GM19351 (cell line): ENCODE measurements around the gene SIVA1.

Source experiments
- ATAC-seq: cut with Tn5 transposase; IDR thresholded peaks from one replicate; pipeline ENCODE4 v1.9.1; 2021; ENCODE audit warnings: mild to moderate bottlenecking, moderate library complexity; ENCODE audit not compliant: unreplicated experiment

The SIVA1 gene

DNA sequence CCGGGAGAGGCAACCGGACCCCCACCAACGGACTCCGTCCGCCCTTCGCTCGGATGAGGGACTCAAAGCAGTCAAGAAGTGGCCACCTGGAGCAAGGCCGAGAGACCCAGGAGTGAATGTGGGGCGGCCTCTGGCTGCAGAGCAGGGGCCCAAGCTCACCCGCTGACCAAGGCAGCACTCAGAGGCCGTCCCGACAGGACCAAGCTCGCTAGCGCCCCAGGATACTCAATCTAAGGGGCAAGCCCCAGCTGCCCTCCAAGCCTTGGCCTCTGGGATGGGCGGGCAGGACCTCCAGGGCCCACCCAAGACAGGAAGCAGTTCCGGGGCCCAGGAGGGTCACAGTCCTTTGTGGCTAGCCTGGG, 41.7 kb downstream of the SIVA1 start:
- ATAC-seq: peak; percentile 18

- ATAC-seq: peak; percentile 38
Observed at GRCh38 chr14:104794993-104795780, 42.2 kb downstream of the SIVA1 start, which contains the start of gene AKT1. TSS of gene AKT1 (minus strand) at chr14:104795748. CDS start at chr14:104792643, 3,105 bp downstream.

GRCh38 chr14:104795781-104796686, 43.1 kb downstream of the SIVA1 start:
- peak; percentile 44 for ATAC-seq

DNA sequence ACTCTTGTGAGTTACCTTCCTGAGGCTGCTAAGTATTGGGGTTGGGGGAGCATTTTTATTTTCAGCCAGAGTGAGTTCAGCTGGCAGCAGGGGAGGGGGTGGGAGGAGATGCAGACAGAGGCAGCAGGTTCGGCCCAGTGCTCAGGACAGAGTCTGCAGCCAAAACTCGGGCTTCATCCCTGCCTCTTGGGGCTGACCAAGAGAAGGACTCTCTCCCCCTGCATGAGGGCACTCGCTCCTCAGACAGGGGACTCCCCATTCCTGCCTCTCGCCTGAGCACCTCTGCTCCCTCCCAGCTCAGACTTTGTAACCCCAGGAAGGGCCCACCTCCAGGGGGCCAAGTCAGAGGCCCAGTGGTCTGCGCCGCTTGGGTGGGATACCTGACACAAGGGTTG, 43.7 kb downstream of the SIVA1 start:
- ATAC-seq: no peak

DNA sequence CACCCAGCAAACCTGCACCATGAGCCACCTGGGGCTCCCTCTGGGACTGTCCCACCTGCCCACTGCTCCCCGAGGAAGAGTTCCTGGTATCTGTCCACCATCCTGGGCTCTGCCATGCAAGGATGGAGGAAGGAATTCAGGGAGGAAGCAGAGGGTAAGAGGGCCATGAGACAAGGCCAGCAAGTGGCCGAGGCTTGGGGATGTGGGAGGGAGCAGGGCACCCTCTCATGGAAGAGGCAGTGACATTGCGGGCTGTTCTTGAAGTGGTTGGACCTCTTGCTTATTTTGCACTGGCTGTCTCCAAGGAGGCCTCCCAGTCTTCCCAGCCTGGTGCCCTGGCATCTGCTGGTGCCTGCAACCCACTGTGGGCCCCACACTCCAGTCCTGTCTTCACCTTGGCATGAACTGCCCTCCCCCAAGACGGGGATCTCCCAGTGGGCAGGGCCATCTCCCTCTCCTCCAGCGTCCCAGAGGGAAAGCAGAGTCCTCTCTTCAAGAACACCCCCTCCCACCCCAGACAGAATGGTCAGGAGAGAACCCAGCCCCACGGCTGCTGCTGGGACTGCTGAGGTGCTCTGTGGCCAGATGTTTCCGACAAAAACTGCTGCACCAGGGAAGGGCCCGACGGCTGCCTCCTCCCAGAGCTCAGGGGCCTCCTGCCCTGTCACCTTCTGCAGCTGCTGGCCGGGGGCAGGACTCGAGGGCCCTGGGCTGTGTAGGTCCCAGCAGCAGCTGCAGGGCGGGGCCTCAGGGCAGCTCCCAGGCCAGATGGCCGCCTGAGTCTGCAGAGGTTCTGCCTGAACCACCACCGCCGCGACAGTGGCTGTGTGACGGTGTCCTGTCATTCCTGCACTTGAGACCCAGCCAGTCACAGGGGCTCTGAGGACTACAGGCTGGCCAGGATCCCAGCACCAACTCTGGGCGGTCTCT, 44.4 kb downstream of the SIVA1 start:
- ATAC-seq: no peak

- no peak for ATAC-seq
Observed at GRCh38 chr14:104798300-104799243, 45.6 kb downstream of the SIVA1 start.

GRCh38 chr14:104799244-104800014, 46.5 kb downstream of the SIVA1 start:
- ATAC-seq: no peak

DNA sequence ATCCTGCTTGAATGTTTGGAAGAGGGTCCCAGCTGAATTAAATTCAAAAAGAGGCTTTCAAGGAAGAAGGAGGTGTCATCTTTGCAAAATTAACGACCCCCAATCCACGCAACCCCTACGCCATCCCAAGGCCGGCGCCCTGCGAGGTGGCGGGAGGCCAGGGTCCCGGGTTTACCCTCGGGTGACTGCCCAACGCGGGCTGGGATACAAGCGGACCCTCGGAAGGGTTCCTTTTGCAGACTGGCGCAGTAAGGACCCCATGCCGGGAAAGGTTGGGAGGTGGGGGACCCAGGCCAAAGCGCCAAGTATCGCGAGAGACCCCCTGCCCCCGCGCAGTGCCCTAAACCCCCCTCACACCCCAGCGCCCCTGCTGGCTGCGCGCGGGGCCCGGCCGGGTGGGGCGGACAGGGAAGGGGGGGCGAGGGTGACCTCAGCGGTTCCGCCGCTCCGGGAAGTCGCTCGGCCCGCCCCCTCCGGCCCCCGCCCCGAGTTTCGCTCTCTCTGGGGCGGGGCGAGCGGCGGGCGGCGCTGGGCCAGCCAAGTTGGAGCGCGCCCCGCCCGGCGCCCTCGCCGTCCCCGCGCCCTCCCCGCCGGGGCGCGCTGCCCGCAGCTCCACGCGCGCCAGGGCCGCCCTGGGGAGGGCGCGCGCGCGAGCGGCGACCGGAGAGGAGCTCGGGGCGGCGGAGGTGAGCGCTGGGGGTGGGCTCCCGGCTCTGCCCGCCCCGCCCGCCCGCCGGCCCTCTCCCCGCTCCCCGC, 47.2 kb downstream of the SIVA1 start:
- peak; percentile 51 for ATAC-seq

DNA sequence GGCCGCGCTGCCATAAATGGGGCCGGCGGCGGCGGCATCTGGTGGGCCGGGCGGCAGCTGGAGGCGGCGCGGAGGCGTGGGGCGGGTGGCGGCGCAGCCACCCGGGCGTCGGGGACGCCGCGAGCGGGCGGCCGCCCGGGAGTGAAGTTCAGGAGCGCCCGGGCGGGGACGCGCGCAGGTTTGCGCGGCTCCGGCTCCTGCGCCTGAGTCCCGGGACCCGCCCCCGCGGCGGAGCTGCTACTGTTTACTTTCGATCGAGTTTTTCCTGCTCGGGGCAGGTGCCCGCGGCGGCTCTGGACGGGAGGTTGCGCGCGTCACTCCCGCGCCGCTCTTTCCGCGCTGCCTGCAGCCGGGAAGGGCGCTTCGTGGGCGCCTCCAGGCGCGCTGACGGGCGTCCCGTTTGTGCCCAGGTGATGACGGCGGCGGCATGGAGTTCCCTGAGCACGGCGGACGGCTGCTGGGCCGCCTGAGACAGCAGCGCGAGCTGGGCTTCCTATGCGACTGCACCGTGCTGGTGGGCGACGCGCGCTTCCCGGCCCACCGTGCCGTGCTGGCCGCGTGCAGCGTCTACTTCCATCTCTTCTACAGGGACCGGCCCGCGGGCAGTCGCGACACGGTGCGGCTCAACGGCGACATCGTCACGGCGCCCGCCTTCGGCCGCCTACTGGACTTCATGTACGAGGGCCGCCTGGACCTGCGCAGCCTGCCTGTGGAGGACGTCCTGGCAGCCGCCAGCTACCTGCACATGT, 48.0 kb downstream of the SIVA1 start, which contains the start of gene ZBTB42:
TSS of gene ZBTB42 (plus strand) at position 331 of the 749 bp plus-strand sequence. CDS start at position 428, 97 bp downstream.
- ATAC-seq: peak; percentile 37

- ATAC-seq: no peak
Observed at GRCh38 chr14:104801520-104802393, 48.8 kb downstream of the SIVA1 start.

DNA sequence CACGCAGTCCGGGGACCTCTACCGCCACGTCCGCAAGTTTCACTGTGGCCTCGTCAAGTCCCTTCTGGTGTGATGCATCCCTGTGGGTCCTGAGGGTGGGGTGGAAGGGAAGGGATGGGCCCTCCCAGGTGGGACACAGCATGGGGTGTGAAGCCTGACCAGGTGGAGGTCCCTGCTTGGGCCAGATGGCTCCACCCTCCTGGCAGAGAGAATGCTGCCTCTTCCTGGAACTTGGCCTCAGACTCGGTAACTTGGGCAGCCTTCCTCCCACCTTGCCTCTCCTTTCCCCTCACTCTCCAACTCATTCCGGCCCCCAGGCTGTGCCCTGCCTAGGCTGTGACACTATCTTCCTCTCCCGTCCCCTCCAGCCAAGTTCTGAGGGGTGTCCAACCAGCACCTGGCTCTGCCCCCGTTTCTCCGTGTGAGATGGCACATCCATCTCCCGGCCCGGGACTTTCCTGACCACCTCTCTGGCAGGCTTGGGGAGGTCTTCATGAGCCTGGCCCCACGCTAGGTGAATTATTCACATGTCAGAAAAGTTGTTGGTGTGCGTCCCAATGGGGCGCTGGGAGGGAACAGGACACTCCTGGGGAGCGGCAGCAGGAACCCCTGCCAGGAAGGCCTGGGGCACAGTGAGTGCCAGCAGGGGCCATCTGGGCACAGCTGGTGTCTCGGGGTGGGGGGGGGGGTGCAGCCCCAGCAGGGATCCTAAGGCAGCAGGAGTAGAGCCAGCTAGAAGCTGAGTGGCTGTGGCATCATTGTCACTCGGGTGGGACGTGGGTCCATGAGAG, 49.6 kb downstream of the SIVA1 start:
- no peak for ATAC-seq

DNA sequence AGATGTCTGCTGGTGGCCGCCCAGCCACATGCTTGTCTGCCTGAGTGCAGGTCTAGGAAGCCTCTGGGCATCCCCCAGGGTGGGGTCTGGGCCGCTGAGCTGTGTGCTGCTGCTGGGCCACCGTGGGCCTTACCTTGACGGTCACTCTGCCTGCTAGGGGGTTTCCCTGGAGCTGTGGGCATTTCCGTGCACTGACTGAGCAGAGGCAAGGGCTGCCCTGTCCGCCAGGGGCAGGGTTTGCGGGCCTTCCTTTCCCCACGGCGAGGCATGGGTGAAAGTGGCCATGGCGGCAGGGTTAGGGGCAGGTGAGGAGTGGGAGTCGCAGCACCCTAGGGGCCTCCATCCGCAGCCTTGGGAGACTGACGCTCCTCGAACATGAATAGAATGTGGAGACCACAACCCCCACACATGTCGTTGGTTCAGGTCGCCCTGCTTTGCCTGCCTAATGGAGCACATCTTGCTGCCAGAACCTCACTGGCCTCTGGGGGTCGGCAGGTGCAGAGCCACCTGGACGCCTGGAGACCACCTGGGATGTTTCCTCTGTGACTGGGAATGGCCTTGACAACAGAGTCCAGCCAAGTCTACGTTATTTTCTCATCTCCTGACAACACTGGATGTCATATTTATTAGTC, 50.4 kb downstream of the SIVA1 start:
- no peak for ATAC-seq

DNA sequence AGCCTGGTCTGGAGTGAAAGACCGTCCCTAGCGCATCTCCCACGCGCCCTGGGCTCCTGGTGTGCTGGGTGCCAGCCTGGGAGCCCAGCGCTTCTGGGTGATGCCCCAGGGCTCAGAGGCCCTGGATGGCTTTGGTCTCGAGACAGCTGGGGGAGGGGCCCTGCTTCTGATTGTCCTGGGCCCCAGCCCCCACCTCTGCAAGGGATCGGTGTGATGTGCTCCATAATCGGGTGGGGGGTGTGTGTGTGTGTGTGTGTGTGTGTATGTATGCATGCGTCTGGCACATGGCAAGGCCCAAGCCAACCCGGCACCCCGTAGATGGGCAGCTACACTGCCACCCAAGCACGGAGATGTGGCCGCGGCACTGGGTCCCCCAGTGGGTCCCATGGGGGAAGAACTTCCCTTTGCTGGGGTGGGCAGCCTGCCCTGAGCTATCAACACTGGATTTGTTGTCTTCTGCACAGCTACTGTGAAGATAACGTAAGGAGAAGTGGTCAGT, 51.0 kb downstream of the SIVA1 start:
- ATAC-seq: no peak

DNA sequence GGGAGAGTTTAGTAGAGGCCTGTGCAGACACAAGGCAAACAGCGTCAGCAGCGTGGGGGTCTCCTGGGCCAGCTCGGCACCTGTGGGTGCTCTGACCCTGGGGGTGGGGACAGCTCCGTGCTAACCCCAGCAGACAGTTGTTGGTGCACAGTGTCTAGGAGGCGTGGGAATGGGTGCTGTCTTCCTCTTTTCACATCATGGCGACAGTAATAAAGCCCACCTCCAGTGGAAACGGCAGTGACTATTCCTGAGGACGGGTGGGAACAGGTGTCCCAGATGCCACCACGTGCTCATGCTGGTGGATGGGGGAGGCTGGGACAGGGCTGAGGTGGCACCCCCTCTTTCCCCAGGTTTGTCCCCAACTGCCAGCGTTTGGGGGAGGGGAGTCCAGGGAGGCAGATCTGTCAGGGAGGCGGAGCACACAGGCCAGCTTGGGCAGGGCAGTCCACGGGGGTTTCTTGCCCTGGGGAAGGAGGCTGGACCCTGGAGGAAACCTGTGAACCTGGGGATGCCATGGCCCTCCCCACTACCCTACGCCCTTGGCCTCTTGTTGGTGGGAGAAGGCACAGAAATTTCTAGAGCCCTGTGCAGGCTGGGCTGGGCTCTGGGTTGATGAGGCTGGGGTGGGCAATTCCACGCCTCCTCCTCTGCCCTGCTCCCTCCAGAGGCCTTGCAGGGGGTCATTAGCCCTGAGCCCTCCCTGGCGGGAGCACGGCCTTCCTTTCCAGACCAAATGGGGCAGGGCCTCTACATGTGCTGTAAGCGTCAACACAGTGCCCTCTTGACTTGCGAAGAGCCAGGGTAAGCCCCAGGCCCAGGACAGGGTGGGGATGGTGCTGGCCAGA, 51.8 kb downstream of the SIVA1 start:
- no peak for ATAC-seq
